Stomach (tissue), 4 donors: Measurements from ENCODE around the gene DEFB123.

Source experiments
- EP300 ChIP-seq: sonication (generic); formaldehyde crosslinking; IDR thresholded peaks from one replicate; pipeline ENCODE4 v1.6.1; 2017; ENCODE audit warnings: antibody characterized with exemption
- POLR2A ChIP-seq, 4 donors: fragments of 450-650 bp; IDR thresholded peaks; one replicate each; pipeline ENCODE4 v1.6.1; 2016; ENCODE audit warnings: antibody characterized with exemption in 4 of 4, control low read depth in 2 of 4, mild to moderate bottlenecking in 1 of 4, moderate library complexity in 1 of 4
- TF ChIP-seq, protein P1 (sequence below), 7 experiments: fragments of 450-650 bp in 4 of 7; fragments of 200-600 bp in 3 of 7; sonication (generic) in 3 of 7; IDR thresholded peaks; one replicate each; pipeline ENCODE4 v1.5.1; 2016 to 2019; ENCODE audit warnings: antibody characterized with exemption in 7 of 7, control low read depth in 2 of 7, mild to moderate bottlenecking in 1 of 7

DNA sequence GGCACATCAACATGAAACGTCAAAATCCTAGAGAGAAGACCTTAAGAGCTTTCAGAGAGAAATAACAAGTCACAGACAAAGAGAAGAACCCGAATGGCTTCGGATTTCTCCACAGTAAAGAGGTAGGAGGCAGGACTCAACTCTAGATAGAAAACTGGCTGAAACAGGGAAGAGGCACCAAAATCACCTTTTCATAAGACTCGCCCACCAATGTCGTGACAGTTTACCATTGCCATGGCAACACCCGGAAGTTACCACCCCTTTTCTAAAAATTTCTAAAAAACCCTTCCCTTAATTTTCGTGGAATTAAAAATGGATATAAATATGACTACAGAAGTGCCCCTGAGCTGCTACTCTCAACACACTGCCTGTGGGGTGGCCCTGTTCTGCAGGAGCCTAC is 22.1 kb upstream of the DEFB123 start:
- TF ChIP-seq, protein P1, sequence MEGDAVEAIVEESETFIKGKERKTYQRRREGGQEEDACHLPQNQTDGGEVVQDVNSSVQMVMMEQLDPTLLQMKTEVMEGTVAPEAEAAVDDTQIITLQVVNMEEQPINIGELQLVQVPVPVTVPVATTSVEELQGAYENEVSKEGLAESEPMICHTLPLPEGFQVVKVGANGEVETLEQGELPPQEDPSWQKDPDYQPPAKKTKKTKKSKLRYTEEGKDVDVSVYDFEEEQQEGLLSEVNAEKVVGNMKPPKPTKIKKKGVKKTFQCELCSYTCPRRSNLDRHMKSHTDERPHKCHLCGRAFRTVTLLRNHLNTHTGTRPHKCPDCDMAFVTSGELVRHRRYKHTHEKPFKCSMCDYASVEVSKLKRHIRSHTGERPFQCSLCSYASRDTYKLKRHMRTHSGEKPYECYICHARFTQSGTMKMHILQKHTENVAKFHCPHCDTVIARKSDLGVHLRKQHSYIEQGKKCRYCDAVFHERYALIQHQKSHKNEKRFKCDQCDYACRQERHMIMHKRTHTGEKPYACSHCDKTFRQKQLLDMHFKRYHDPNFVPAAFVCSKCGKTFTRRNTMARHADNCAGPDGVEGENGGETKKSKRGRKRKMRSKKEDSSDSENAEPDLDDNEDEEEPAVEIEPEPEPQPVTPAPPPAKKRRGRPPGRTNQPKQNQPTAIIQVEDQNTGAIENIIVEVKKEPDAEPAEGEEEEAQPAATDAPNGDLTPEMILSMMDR (IDR thresholded peaks at IDR 0.05), result no peak
- TF ChIP-seq POLR2A (IDR thresholded peaks at IDR 0.05) (no peak), EP300 (no peak)
